Lower leg skin (tissue), 4 donors: ENCODE results near the gene ZNF805. TPM values are rescaled to one million over a fixed set of nuclear protein-coding genes. Genes with fewer than 3 reads are reported as not detected.
"Not testable (repeated sequence)": the region's sequence is repeated elsewhere in the genome, so short reads cannot be mapped to it uniquely, and the experiment has no call there.

Source experiments
- DNase-seq, 2 donors: peaks; one replicate each; pipeline ENCODE4 v3.0.0-alpha.2; 2019; ENCODE audit warnings: low spot score in 2 of 2
- H3K4me3 ChIP-seq: fragments of 200-600 bp; sonication (generic); 2 replicates; pipeline ENCODE4 v1.5.1; 2017; ENCODE audit warnings: mild to moderate bottlenecking, low read depth; ENCODE audit not compliant: poor library complexity, severe bottlenecking
- POLR2A ChIP-seq, 2 donors: fragments of 450-650 bp; IDR thresholded peaks; one replicate each; pipeline ENCODE4 v1.6.1; 2016 to 2017; ENCODE audit warnings: antibody characterized with exemption in 2 of 2, mild to moderate bottlenecking in 1 of 2, moderate library complexity in 1 of 2
- WGBS, 2 donors: methylation state at CpG; one replicate each; pipeline ENCODE4 v1.1.5; 2018; 5-methylcytosine and 5-hydroxymethylcytosine counted together
- intact Hi-C: fragments of 100-400 bp; cut with DNase I; formaldehyde crosslinking; loops from one replicate; pipeline ENCODE4 v1.15.0; 2023; ENCODE audit warnings: low total_unique reads
- total RNA-seq, 4 donors: library from RNA; depleted of rRNA; stranded (reverse); fragments of >200 nt; gene quantifications; one replicate each; pipeline ENCODE4 v1.1.0, GENCODE V29; 2016
- TF ChIP-seq, protein P1 (sequence below), 3 donors: fragments of 450-650 bp; IDR thresholded peaks; one replicate each; pipeline ENCODE4 v1.5.1; 2016; ENCODE audit warnings: antibody characterized with exemption in 3 of 3, mild to moderate bottlenecking in 3 of 3, moderate library complexity in 2 of 3

ZNF805 gene
- total RNA-seq, 4 donors from 2014 or later = 18.1 to 23.0 (median 20.3) TPM

DNA sequence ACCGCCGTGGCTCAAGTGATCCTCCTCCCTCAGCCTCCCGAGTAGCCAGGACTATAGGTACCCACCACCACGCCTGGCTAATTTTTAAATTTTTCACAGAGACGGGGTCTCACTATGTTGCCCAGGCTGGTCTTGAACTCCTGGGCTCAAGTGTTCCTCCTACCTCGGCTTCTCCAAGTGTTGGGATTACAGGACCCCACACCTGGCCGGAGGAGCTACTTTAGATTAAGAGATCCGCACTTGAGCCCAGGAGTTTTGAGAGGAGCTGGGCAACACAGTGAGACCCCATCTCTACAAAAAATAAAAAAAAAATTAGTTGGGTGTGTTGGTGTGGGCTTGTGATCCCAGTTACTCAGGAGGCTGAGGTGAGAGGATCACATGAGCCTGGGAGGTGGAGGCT is 30.8 kb downstream of the ZNF805 start:
- H3K4me3 ChIP-seq = no peak overlapping the region
- intact Hi-C loops = no loop called here
- 96% methylated on average over 8 of the region's 8 CpGs for WGBS, 2 donors
- TF ChIP-seq, protein P1, sequence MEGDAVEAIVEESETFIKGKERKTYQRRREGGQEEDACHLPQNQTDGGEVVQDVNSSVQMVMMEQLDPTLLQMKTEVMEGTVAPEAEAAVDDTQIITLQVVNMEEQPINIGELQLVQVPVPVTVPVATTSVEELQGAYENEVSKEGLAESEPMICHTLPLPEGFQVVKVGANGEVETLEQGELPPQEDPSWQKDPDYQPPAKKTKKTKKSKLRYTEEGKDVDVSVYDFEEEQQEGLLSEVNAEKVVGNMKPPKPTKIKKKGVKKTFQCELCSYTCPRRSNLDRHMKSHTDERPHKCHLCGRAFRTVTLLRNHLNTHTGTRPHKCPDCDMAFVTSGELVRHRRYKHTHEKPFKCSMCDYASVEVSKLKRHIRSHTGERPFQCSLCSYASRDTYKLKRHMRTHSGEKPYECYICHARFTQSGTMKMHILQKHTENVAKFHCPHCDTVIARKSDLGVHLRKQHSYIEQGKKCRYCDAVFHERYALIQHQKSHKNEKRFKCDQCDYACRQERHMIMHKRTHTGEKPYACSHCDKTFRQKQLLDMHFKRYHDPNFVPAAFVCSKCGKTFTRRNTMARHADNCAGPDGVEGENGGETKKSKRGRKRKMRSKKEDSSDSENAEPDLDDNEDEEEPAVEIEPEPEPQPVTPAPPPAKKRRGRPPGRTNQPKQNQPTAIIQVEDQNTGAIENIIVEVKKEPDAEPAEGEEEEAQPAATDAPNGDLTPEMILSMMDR (IDR thresholded peaks at IDR 0.05) = no peak
- no peak for TF ChIP-seq POLR2A (IDR thresholded peaks at IDR 0.05)
- DNase-seq = no peak

DNA sequence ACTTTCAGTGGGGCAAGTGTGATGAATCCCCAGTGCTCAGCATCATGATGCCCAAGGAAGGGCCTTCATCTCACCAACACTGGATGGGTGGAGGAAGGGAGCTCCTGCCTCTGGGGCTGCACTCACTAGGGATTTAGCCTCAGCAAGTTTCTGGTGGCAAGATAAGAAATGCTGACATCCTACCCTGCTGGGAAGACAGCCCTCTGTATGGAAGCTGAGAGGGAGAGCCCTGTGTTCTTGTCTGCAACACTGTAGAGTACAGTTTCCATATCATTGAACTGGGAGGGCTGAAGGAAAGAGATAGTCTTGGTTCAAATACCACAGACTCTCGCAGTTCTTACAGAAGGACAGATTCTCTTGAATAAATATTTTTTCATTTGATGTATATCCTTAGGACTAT is 32.6 kb downstream of the ZNF805 start:
- H3K4me3 ChIP-seq = no peak overlapping the region
- WGBS, 2 donors = 51 to 93% methylated on average over 1 of the region's 1 CpG
- TF ChIP-seq, protein P1 (IDR thresholded peaks at IDR 0.05) = no peak
- no peak for TF ChIP-seq POLR2A (IDR thresholded peaks at IDR 0.05)
- intact Hi-C loops = no loop called here
- no peak for DNase-seq

DNA sequence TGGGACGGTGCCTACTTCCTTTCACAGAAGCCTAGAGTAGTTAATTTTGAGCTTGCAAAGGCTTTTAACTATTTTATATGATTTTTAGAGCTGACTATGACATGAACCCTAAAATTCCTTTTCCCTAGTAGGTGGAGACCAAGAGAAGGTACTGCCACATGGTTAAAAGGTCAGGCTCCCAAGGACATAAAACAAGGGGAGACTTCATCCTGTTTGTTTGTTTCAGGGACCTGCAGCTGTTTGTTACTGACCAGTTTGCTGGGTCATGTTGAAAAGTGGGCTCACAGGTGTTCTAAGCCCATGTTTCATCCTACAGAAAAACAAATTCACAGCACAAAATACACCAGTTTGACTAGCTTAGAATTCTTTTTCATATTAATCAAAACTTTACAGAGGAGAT is 36.0 kb downstream of the ZNF805 start:
- 72 to 84% methylated on average over 1 of the region's 1 CpG for WGBS, 2 donors
- DNase-seq = no peak
- TF ChIP-seq, protein P1 (IDR thresholded peaks at IDR 0.05) = no peak
- TF ChIP-seq POLR2A (IDR thresholded peaks at IDR 0.05) = no peak
- intact Hi-C loops = no loop called here
- H3K4me3 ChIP-seq = no peak overlapping the region

DNA sequence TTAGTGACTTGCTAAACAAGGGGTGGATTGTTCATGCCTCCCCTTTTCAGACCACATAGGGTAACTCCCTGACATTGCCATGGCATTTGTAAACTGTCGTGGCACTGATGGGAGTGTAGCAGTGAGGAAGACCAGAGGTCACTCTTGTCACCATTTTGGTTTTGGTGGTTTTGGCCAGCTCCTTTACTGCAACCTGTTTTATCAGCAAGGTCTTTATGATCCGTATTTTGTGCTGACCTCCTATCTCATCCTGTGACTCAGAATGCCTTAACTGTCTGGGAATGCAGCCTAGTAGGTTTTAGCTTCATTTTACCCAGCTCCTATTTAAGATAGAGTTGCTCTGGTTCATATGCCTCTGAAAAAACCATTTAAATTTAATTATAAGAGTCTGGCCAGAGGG is 38.0 kb downstream of the ZNF805 start:
- DNase-seq, intact Hi-C loops, H3K4me3 ChIP-seq: not testable (repeated sequence)
- 73 to 76% methylated on average over 2 of the region's 2 CpGs for WGBS, 2 donors

DNA sequence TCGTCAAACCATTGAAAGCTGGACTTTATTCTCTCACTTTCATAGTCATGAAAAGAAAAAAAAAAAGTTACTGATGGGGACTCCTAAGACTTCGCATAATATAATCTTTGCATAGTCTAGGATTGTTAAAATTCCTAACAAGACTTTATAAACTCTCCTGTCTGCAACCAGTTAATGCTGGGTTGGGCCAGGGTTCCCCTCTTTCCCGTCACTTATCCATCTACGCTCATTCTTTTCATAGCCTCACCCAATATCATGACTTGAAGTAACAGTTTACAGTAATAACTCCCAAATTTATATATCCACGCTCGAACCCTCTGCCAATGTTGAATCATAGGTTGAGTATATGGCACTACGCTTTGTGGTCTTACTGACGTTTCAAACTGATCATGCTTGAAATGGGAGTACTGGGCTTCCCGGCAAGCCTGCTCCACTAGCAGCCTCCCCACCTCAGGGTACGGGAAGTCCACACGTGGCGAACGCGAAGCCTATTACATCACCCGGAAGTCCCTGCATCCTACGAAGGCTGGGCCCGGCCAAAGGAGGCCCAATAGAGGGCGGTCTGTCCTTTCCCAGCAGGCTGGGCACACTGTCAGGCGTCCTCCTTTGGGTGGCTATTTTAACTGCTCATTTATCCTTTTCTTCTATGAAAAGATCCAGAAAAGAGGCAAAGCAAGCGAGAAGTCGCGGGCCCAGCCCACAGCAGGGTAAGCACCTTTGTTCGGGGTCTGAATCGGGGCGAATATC is 39.2 kb downstream of the ZNF805 start:
- no peak for TF ChIP-seq POLR2A (IDR thresholded peaks at IDR 0.05)
- TF ChIP-seq, protein P1 (IDR thresholded peaks at IDR 0.05) = no peak
- H3K4me3 ChIP-seq = peak overlapping the region; percentile 91
- WGBS, 2 donors = 4% methylated on average over 25 of the region's 25 CpGs
- intact Hi-C loops = no loop called here
- DNase-seq = peak; percentile 88 to 97

DNA sequence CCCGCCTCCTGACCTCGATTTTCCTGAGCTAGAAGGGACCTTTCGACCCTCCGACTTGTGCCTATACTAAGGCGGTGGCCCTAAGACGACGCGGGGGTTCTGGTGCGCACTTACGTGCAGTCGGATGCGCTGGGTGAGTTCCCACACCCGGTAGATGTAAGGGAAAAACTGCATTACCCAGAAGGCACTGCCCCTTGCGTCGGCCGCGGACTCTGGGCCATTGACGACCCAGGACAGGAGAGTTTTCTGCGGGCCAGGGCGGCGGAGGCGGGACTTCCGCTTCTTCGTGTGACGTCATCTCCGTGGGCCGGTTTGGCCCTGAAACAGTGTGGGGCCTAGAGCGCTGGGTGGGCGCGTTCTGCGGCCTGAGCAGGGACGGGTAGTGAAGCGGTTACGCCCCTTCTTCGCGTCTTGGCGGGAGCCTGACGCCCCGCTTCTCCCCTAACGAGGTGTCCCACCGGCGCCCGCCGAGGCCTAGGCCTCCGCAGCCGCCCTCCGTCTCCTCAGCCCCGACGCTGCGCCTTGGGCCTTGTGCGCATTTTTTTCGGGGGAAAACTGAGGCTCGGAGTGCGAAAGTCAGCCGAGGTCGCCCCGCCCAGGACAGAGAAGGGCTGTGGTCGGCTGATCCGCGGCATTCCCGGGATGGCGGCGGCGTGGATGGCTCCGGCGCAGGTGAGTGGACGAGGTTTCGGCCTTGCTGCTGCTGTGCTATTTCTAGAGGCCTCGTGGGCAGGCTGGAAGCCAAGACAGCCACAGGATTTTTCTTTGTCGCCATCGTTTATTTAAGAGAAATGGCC is 39.9 kb downstream of the ZNF805 start, which contains the start of gene ZNF460:
Gene ZNF460, plus strand, starts transcription at position 321 of the 797 bp plus-strand sequence. Its CDS starts 322 bp downstream, at position 643.
- WGBS, 2 donors = 0 to 1% methylated on average over 32 to 69 of the region's 71 CpGs
- peak; percentile 96 to 99 for DNase-seq
- H3K4me3 ChIP-seq = peak within 1 kb of the TSS; percentile 91
- TF ChIP-seq, protein P1 (IDR thresholded peaks at IDR 0.05) = no peak
- peak in 1 of 2 donors; percentile 23 for TF ChIP-seq POLR2A (IDR thresholded peaks at IDR 0.05)
- intact Hi-C loops = no loop called here
